MG63 (cell line): ENCODE data around the gene C1orf185. TPM values are rescaled to one million over a fixed set of nuclear protein-coding genes. Genes with fewer than 3 reads are reported as not detected.
A peak's percentile ranks its signal among the peaks of the same experiment; 100 is the strongest.

Source experiments
- DNase-seq: peaks from one replicate; pipeline ENCODE4 v3.0.0-alpha.2; 2020
- H3K27me3 ChIP-seq: fragments of 250-450 bp; sonication (Bioruptor Pico); 2 replicates; pipeline ENCODE4 v1.5.1; 2020; ENCODE audit warnings: mild to moderate bottlenecking, moderate library complexity
- H3K36me3 ChIP-seq: fragments of 250-450 bp; sonication (Bioruptor Pico); 2 replicates; pipeline ENCODE4 v1.5.1; 2020; ENCODE audit warnings: mild to moderate bottlenecking, moderate library complexity
- H3K4me3 ChIP-seq: fragments of 250-450 bp; sonication (Bioruptor Pico); 2 replicates; pipeline ENCODE4 v1.5.1; 2020; ENCODE audit warnings: mild to moderate bottlenecking, moderate library complexity
- H3K9me3 ChIP-seq: fragments of 250-450 bp; sonication (Bioruptor Pico); 2 replicates; pipeline ENCODE4 v1.5.1; 2020; ENCODE audit warnings: mild to moderate bottlenecking, moderate library complexity
- total RNA-seq: library from RNA; depleted of rRNA; stranded (reverse); fragments of >200 nt; shearing (Covaris generic); gene quantifications from 2 replicates; pipeline ENCODE4 v1.2.3, GENCODE V29; 2014; ENCODE audit warnings: low replicate concordance; rRNA removed

Gene C1orf185
- not detected in 2 replicates for total RNA-seq

GRCh38 chr1:51101976-51102375 is at the start of gene C1orf185:
Gene C1orf185 (plus strand): TSS chr1:51102228. CDS start chr1:51102234, 6 bp downstream.
- no peaks in the 10 kb centered on the region for H3K27me3 ChIP-seq
- H3K9me3 ChIP-seq: no peaks in the 10 kb centered on the region
- no peak within 1 kb of the TSS for H3K4me3 ChIP-seq
- DNase-seq: no peak
- no peaks in the 10 kb centered on the region for H3K36me3 ChIP-seq

- H3K4me3 ChIP-seq: no peak overlapping the region
- no peaks in the 10 kb centered on the region; the same call in 1 of the 2 replicates for H3K36me3 ChIP-seq
- no peak for DNase-seq
- no peaks in the 10 kb centered on the region for H3K27me3 ChIP-seq
- H3K9me3 ChIP-seq: peaks cover 8% of the 10 kb centered on the region
These were observed 43.2 kb upstream of the C1orf185 start for GRCh38 chr1:51058858-51059257.

GRCh38 chr1:51061231-51061918 is 40.7 kb upstream of the C1orf185 start:
- no peak for DNase-seq
- Histone ChIP-seq H3K9me3 (peaks cover 4% of the 10 kb centered on the region), H3K4me3 (no peak overlapping the region), H3K36me3 (no peaks in the 10 kb centered on the region; the same call in 1 of the 2 replicates), H3K27me3 (no peaks in the 10 kb centered on the region)

GRCh38 chr1:51063121-51063520 is 38.9 kb upstream of the C1orf185 start:
- Histone ChIP-seq H3K4me3 (no peak overlapping the region), H3K36me3 (no peaks in the 10 kb centered on the region; the same call in 1 of the 2 replicates), H3K9me3 (peaks cover 4% of the 10 kb centered on the region; the same call in 1 of the 2 replicates), H3K27me3 (no peaks in the 10 kb centered on the region)
- DNase-seq: peak; percentile 25

- no peaks in the 10 kb centered on the region for H3K36me3 ChIP-seq
- H3K4me3 ChIP-seq: no peak overlapping the region
- no peaks in the 10 kb centered on the region for H3K27me3 ChIP-seq
- H3K9me3 ChIP-seq: no peaks in the 10 kb centered on the region
- no peak for DNase-seq
These were observed 32.0 kb upstream of the C1orf185 start for GRCh38 chr1:51070011-51070410.

- DNase-seq: no peak
- H3K27me3 ChIP-seq: no peaks in the 10 kb centered on the region
- H3K36me3 ChIP-seq: no peaks in the 10 kb centered on the region
- H3K4me3 ChIP-seq: no peak overlapping the region
- H3K9me3 ChIP-seq: no peaks in the 10 kb centered on the region
These were observed 31.4 kb upstream of the C1orf185 start for GRCh38 chr1:51070640-51071039.

- Histone ChIP-seq H3K27me3 (no peaks in the 10 kb centered on the region), H3K4me3 (no peak overlapping the region), H3K9me3 (no peaks in the 10 kb centered on the region), H3K36me3 (no peaks in the 10 kb centered on the region)
- no peak for DNase-seq
These were observed 30.6 kb upstream of the C1orf185 start for GRCh38 chr1:51071291-51072042.

- Histone ChIP-seq H3K4me3 (no peak overlapping the region), H3K27me3 (no peaks in the 10 kb centered on the region), H3K36me3 (no peaks in the 10 kb centered on the region), H3K9me3 (no peaks in the 10 kb centered on the region)
- no peak for DNase-seq
These were observed 30.0 kb upstream of the C1orf185 start for GRCh38 chr1:51072043-51072439.

- Histone ChIP-seq H3K9me3 (no peaks in the 10 kb centered on the region), H3K36me3 (no peaks in the 10 kb centered on the region), H3K27me3 (no peaks in the 10 kb centered on the region), H3K4me3 (no peak overlapping the region)
- DNase-seq: no peak
These were observed 29.4 kb upstream of the C1orf185 start for GRCh38 chr1:51072651-51073050.

- Histone ChIP-seq H3K4me3 (no peak overlapping the region), H3K27me3 (no peaks in the 10 kb centered on the region), H3K9me3 (no peaks in the 10 kb centered on the region), H3K36me3 (no peaks in the 10 kb centered on the region)
- DNase-seq: no peak
These were observed 28.6 kb upstream of the C1orf185 start for GRCh38 chr1:51073456-51073855.

GRCh38 chr1:51086496-51087271 is 15.3 kb upstream of the C1orf185 start:
- Histone ChIP-seq H3K27me3 (no peaks in the 10 kb centered on the region), H3K4me3 (no peak overlapping the region), H3K9me3 (no peaks in the 10 kb centered on the region; the same call in 1 of the 2 replicates), H3K36me3 (no peaks in the 10 kb centered on the region)
- DNase-seq: no peak

- Histone ChIP-seq H3K36me3 (no peaks in the 10 kb centered on the region), H3K27me3 (no peaks in the 10 kb centered on the region), H3K9me3 (no peaks in the 10 kb centered on the region; the same call in 1 of the 2 replicates), H3K4me3 (no peak overlapping the region)
- DNase-seq: no peak
These were observed 13.6 kb upstream of the C1orf185 start for GRCh38 chr1:51088474-51088873.

GRCh38 chr1:51093581-51093980 is 8.4 kb upstream of the C1orf185 start:
- Histone ChIP-seq H3K4me3 (no peak overlapping the region), H3K9me3 (no peaks in the 10 kb centered on the region; the same call in 1 of the 2 replicates), H3K27me3 (no peaks in the 10 kb centered on the region), H3K36me3 (no peaks in the 10 kb centered on the region)
- DNase-seq: no peak

GRCh38 chr1:51097171-51097570 is 4.9 kb upstream of the C1orf185 start:
- no peak for DNase-seq
- no peaks in the 10 kb centered on the region for H3K27me3 ChIP-seq
- no peaks in the 10 kb centered on the region; the same call in 1 of the 2 replicates for H3K9me3 ChIP-seq
- no peak overlapping the region for H3K4me3 ChIP-seq
- H3K36me3 ChIP-seq: no peaks in the 10 kb centered on the region

- no peak for DNase-seq
- Histone ChIP-seq H3K27me3 (no peaks in the 10 kb centered on the region), H3K36me3 (no peaks in the 10 kb centered on the region), H3K4me3 (no peak overlapping the region), H3K9me3 (no peaks in the 10 kb centered on the region; the same call in 1 of the 2 replicates)
These were observed 1.7 kb upstream of the C1orf185 start for GRCh38 chr1:51100264-51100880.

GRCh38 chr1:51114137-51114536 is 12.1 kb downstream of the C1orf185 start:
- H3K27me3 ChIP-seq: no peaks in the 10 kb centered on the region
- DNase-seq: no peak
- H3K36me3 ChIP-seq: no peaks in the 10 kb centered on the region
- H3K9me3 ChIP-seq: no peaks in the 10 kb centered on the region
- H3K4me3 ChIP-seq: no peak overlapping the region
